ENCODE data around the gene USF2. TPM values are rescaled to one million over a fixed set of nuclear protein-coding genes. Genes with fewer than 3 reads are reported as not detected.

The USF2 gene
- polyA plus RNA-seq, 4 donors = 152 to 195 (median 169) TPM

- DNase-seq (ENCODE audit: low read depth in 4 of 4, low spot score in 3 of 4) = no peak
Observed at GRCh38 chr19:35315883-35316282, 47.1 kb downstream of the USF2 start.

GRCh38 chr19:35316560-35316959 lies 47.8 kb downstream of the USF2 start:
- DNase-seq (ENCODE audit: low read depth in 4 of 4, low spot score in 3 of 4) = no peak

GRCh38 chr19:35317464-35318043 lies 48.8 kb downstream of the USF2 start:
- no peak for DNase-seq (ENCODE audit: low read depth in 4 of 4, low spot score in 3 of 4)

GRCh38 chr19:35318679-35319448 lies 50.1 kb downstream of the USF2 start:
- DNase-seq (ENCODE audit: low read depth in 4 of 4, low spot score in 3 of 4) = no peak

- no peak for DNase-seq (ENCODE audit: low read depth in 4 of 4, low spot score in 3 of 4)
Observed at GRCh38 chr19:35320065-35320713, 51.4 kb downstream of the USF2 start.

GRCh38 chr19:35321291-35321690 lies 52.5 kb downstream of the USF2 start:
- no peak for DNase-seq (ENCODE audit: low read depth in 4 of 4, low spot score in 3 of 4)

GRCh38 chr19:35322014-35322413 lies 53.3 kb downstream of the USF2 start:
- no peak for DNase-seq (ENCODE audit: low read depth in 4 of 4, low spot score in 3 of 4)

GRCh38 chr19:35327642-35328041 lies 58.9 kb downstream of the USF2 start:
- DNase-seq (ENCODE audit: low read depth in 4 of 4, low spot score in 3 of 4) = no peak

- DNase-seq (ENCODE audit: low read depth in 4 of 4, low spot score in 3 of 4) = no peak
Observed at GRCh38 chr19:35328851-35329285, 60.1 kb downstream of the USF2 start, which contains the start of gene CD22. TSS of gene CD22 (plus strand) at chr19:35329187. CDS start at chr19:35332041, 2,854 bp downstream.

GRCh38 chr19:35329323-35329722 lies 60.6 kb downstream of the USF2 start:
- no peak for DNase-seq (ENCODE audit: low read depth in 4 of 4, low spot score in 3 of 4)

Other genes starting within 250 kb of the USF2 start
- gene SCN1B, start 238.5 kb upstream of the USF2 start, polyA plus RNA-seq (ENCODE audit: insufficient read length in 4 of 4) = 1 to 10 TPM in 3 of 4 donors, under 1 TPM in 1; 0.74 to 2.1 (median 1.2) TPM
- gene HPN, start 227.2 kb upstream of the USF2 start, polyA plus RNA-seq (ENCODE audit: insufficient read length in 4 of 4) = 100 to 1,000 TPM in 1 of 4 donors, 10 to 100 TPM in 2, 1 to 10 TPM in 1; 2.6 to 118 (median 79.0) TPM
- 10 to 100 TPM in 3 of 4 donors, under 1 TPM in 1; 0.48 to 35.2 (median 22.5) TPM for gene FXYD3, start 153.1 kb upstream of the USF2 start, polyA plus RNA-seq (ENCODE audit: insufficient read length in 4 of 4)
- gene LGI4, start 133.9 kb upstream of the USF2 start, polyA plus RNA-seq (ENCODE audit: insufficient read length in 4 of 4) = 10 to 100 TPM in 1 of 4 donors, 1 to 10 TPM in 3; 2.7 to 14.3 (median 3.5) TPM
- gene FXYD1, start 130.1 kb upstream of the USF2 start, polyA plus RNA-seq (ENCODE audit: insufficient read length in 4 of 4) = 10 to 100 TPM; 22.3 to 73.8 (median 27.2) TPM
- 1 to 10 TPM in 3 of 4 donors, under 1 TPM in 1; 0.82 to 6.6 (median 1.3) TPM for gene FXYD7, start 125.7 kb upstream of the USF2 start, polyA plus RNA-seq (ENCODE audit: insufficient read length in 4 of 4)
- 10 to 100 TPM; 13.2 to 33.5 (median 27.9) TPM for gene FXYD5, start 114.2 kb upstream of the USF2 start, polyA plus RNA-seq (ENCODE audit: insufficient read length in 4 of 4)
- not detected for gene FAM187B, start 40.2 kb upstream of the USF2 start, polyA plus RNA-seq (ENCODE audit: insufficient read length in 4 of 4)
- 10 to 100 TPM in 3 of 4 donors, 1 to 10 TPM in 1; 7.9 to 66.3 (median 47.9) TPM for gene LSR, start 20.0 kb upstream of the USF2 start, polyA plus RNA-seq (ENCODE audit: insufficient read length in 4 of 4)
- under 1 TPM; 0.23 to 0.90 (median 0.42) TPM for gene HAMP, start 13.6 kb downstream of the USF2 start, polyA plus RNA-seq (ENCODE audit: insufficient read length in 4 of 4)
- gene MAG, start 23.2 kb downstream of the USF2 start, polyA plus RNA-seq (ENCODE audit: insufficient read length in 4 of 4) = 10 to 100 TPM in 1 of 4 donors, 1 to 10 TPM in 3; 3.0 to 11.2 (median 6.2) TPM
- gene CD22, start 60.2 kb downstream of the USF2 start, polyA plus RNA-seq (ENCODE audit: insufficient read length in 4 of 4) = 10 to 100 TPM in 3 of 4 donors, 1 to 10 TPM in 1; 7.5 to 43.9 (median 29.6) TPM
- under 1 TPM; 0.29 to 0.61 (median 0.41) TPM for gene FFAR1, start 78.9 kb downstream of the USF2 start, polyA plus RNA-seq (ENCODE audit: insufficient read length in 4 of 4)
- under 1 TPM in 3 of 4 donors, not detected in 1; 0.16 to 0.71 (median 0.17) TPM for gene FFAR3, start 89.5 kb downstream of the USF2 start, polyA plus RNA-seq (ENCODE audit: insufficient read length in 4 of 4)
- under 1 TPM in 1 of 4 donors, not detected in 3; 0.33 TPM for gene GPR42, start 102.1 kb downstream of the USF2 start, polyA plus RNA-seq (ENCODE audit: insufficient read length in 4 of 4)
- gene FFAR2, start 179.3 kb downstream of the USF2 start, polyA plus RNA-seq (ENCODE audit: insufficient read length in 4 of 4) = 1 to 10 TPM in 1 of 4 donors, under 1 TPM in 3; 0.19 to 1.4 (median 0.47) TPM
- 1 to 10 TPM in 1 of 4 donors, under 1 TPM in 3; 0.36 to 1.9 (median 0.59) TPM for gene KRTDAP, start 221.5 kb downstream of the USF2 start, polyA plus RNA-seq (ENCODE audit: insufficient read length in 4 of 4)
- gene DMKN, start 244.7 kb downstream of the USF2 start, polyA plus RNA-seq (ENCODE audit: insufficient read length in 4 of 4) = 100 to 1,000 TPM in 1 of 4 donors, 10 to 100 TPM in 3; 59.7 to 123 (median 83.8) TPM

Data from left renal pelvis (tissue), 4 donors.